GM21367 (cell line): ENCODE results near the gene AGO3.
A peak's percentile ranks its signal among the peaks of the same experiment; 100 is the strongest.
"Not testable (repeated sequence)": the region's sequence is repeated elsewhere in the genome, so short reads cannot be mapped to it uniquely, and the experiment has no call there.

Source experiments
- ATAC-seq: cut with Tn5 transposase; IDR thresholded peaks from one replicate; pipeline ENCODE4 v1.9.1; 2021; ENCODE audit not compliant: unreplicated experiment

Gene AGO3

DNA sequence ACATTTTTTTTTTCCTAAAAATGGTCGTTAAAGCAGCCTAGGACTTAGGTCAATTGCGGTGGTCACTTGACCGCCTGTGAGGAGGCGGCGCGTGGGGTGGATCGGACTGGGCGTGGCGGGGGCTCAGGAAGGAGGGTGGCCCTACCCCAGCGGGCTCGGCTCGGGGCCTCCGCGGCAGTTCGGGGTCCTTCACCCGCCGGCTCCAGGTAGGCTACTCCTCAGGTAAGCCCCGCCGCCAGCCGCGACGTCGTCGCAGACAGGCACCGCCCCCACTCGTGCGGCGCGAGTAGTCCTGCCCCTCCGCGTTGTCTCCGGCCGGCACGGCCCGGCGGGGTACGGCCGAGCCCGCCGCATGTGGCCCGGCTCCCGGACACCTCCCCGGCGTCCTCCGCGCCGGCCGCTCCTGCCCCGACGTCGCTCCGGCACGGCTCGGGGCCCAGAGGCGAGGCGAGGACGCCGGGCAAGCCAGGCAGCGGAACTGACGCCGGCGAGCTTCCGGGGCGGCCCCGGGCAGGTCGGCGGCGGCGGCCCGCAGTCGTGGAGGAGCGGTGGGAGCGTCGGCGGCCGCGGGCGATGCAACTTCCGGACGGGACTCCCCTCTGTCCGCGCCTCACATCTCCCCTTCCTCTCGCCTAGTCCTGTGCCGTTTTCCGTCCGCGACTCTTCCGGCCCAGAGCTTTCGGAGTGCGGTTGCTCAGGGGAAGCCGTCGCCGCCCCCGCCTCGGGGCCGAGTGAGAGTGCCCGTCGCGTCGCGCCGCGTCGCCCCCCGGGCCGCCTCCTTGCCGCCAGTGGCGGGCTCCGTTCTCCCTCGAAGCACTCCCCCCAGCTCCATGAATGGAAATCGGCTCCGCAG lies at the start of gene AGO3:
TSS of gene AGO3 (plus strand) at position 513 of the 853 bp plus-strand sequence. CDS start at position 835, 322 bp downstream.
- ATAC-seq: peak; percentile 67

DNA sequence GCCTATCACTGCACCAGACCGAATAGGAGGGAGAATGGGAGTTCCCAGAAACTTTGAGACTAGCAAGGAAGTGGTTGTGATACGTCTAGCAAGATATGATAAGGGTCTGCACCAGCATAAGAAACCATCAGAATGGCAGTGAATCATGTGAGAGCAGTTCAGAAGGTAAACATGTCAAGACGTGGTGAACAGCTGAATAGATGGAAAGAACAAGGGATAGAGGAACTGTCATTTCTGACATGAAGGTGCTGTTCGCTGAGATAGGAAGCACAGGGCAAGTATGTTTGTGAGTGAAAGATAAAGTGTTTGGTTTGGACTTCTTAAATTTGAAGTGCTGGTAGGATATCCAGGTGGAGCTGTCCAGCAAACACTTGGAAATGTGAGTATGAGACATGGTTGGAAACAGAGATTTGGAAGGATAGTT lies 49.0 kb upstream of the AGO3 start:
- no peak for ATAC-seq

DNA sequence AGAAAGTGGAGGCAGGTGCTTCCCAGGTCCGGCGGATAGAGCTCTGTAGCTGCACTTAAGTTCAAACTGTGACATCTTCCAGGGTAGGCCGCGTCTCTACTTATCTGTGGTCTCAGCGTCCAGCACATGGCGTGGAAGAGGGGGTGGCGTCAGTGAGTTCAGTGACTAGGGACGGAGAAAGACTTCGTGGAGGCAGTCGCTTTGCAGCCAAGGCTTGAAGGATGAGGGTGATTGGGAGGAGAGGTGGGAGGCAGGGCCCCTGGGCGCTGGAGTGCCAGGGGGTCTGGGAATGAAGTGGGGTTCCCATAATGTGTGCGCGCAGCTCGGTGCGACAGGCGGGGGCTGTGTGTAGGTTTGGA lies 48.3 kb upstream of the AGO3 start:
- no peak for ATAC-seq

DNA sequence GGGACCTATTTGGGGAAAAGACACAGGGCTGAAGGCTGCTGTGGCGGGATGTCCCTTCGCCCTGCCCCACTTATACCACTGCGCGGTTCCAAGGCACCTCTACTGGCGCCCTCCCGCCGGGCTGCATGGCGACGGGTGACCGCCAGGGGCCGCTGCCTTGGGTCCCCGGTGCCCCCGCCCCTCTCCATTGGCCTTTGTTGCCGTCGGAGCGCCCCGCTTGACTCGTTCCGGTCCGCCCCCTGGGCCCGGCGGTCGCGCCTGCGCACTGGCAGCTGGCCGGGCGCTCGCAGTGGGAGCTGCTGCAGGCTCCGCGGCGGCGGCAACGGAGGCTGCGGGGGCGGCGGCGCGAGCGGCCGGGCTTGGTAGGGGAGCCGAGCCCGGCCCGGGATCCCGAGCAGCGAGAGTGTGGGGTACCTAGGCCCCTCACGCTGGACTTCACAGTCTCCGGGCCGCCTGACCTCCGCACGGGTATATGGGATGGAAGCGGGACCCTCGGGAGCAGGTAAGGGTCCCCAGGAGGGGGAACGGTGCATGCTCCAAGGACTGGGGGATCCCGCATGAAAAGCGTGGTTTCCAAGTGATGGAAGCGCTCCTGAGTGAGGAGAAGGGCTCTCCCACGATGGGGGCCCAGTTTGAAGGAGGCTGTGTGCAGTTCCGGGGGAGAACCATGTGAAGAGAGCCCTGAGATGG lies 47.8 kb upstream of the AGO3 start, which contains the start of gene AGO1:
TSS of gene AGO1 (plus strand) at position 265 of the 690 bp plus-strand sequence. CDS start at position 478, 213 bp downstream.
- peak; percentile 84 for ATAC-seq

DNA sequence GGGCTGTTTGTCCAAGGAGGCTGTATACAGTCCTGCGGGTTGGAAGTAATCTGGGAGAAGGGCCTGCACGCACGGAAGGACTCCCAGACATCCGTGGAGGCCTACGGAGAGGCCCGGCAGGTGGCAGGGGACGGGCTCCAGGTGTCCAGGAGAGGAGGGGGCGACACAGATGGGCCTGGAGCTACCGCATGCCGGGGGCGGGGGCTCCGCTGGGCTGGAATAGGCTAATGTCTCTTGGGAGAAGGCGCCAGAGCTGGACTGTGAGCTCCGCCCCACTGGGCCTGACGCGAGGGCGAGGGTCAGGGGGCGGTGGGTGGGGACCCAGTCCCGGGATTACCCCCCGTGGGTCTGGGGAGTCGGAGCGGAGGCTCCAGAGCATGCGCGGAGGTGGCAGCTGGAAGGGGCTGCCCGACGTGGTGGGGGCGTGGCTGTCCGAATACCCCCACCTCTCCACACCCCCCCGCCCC lies 47.2 kb upstream of the AGO3 start:
- ATAC-seq: no peak

DNA sequence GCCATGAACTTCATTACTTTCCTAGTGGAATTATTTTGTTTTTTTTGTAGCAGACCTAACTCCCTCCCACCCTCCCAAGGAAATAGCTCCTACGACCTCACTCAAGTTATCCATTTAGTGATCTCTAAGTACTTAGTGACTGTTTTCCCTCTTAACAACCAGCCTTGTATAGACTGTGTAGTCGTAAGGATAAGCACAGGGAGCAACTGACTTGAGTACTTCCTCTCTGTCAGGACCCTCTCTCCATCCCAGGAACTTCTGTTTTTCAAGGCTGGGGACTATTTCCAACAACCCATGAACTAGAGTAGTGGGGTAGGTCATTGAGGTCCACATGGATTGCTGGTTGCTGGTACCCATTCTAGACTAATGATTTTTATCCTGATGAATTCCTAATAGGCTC lies 46.0 kb upstream of the AGO3 start:
- no peak for ATAC-seq

DNA sequence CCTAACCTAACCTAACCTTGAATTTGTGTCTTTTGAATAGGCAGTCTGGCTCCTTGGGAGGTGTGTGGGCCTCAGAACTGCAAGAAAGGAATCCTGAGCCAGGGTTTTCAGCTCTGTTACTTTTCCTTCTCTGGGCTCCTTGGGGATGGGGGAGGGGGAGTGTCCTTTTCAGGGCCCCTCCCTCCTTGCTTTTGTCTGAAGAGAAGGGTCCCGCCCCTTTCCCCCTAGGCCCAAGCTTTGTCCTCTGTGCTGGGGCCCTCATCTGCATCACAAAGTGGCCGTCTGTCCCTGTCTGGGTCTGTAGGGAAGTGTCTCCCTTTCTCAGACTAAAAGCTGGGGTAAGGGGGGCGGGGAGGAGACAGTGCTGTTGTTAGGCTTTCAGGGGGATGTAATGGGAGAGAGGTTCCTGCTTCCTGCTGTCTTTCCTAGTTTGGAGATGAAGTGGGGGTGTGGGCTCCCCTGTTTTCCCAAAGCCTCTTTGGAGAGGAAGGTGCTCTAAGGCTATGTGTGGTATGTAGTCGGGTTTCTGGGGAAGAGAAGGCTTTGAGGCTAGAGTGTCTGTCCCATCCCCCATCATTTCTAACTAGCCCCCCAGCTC lies 44.8 kb upstream of the AGO3 start:
- ATAC-seq: no peak

DNA sequence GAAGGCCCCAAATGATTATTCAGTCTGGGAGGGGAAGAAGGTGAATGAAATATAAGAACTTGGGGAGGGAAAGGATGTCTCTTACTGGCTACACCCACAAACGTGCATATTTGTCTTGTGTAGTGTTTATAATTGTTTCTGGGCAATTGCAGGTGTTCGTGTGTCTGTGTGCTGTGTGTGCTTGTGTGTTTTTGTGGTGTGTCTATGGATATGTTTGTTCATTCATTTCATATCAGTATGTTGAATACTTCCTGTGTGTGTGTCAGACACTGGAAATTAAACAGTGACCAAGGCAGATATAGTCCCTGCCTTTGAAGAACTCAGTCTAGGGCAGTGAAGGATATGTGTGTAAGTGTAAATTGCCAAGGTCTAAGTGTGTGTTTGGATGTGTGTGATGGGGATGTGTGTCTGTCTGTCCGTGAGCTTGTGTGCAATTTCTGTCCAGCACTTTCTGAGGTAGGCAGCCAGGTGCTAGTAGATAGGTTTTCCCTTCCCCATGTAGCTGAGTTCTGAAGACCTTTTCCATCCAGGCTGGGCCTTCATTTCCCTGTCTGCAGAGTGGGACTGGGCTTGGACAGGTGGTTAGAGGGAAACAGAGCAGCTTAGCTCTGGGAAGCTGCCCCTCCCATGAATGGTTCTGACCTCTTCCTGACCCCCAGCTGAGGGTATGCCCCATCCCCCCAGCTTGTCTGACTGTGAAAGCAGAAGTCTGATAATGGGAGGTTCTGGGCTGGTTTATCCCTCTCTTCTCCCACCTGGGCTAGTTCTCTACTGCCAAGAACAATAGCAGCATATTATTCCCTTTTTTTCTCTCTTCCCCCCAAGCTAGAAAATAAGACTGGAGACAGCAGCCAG lies 44.1 kb upstream of the AGO3 start:
- ATAC-seq: no peak

DNA sequence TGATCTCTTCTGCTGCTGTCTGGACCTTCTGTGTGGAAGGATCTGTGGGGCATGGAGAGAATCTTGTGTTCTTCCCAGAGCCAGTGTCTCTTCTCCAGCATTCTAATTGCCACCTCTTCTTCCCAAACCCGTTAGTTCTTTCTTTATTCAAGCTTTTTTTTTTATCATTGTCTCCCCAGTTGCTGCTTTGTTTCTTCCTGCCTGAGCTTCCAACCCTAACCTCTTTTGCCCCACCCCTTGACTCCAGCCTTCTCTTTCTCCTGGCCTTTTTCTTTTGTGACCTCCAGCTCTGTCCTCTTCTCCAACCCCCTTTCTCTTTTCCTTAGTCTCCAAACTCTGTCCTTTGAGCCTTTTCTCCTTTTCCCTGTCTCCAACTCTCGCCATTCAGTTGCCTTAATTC lies 43.4 kb upstream of the AGO3 start:
- no peak for ATAC-seq

DNA sequence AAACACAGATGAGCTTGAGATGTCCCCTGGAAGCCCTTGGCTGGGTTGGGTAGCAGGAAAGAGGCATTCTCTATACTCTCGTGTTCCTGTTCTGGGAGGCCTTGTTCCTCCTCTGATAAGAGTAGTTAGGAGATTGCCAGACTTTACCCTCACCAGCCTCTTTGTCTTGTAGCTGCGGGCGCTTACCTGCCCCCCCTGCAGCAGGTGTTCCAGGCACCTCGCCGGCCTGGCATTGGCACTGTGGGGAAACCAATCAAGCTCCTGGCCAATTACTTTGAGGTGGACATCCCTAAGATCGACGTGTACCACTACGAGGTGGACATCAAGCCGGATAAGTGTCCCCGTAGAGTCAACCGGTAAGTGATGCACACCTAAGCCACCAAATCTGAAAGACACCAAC lies 42.6 kb upstream of the AGO3 start:
- no peak for ATAC-seq

DNA sequence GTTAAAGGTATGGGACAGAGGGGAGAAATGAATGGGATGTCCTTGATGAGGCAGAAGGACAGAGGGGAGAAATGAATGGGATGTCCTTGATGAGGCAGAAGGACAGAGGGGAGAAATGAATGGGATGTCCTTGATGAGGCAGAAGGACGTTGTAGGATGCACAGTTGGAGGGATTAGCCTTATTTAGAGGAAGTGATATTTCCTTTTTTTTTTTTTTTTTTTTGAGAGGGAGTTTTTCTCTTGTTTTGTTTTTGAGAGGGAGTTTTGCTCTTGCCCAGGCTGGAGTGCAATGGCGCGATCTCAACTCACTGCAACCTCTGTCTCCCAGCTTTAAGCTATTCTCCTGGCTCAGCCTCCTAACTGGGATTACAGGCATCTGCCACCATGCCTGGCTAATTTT lies 41.9 kb upstream of the AGO3 start:
- not testable (repeated sequence) for ATAC-seq

DNA sequence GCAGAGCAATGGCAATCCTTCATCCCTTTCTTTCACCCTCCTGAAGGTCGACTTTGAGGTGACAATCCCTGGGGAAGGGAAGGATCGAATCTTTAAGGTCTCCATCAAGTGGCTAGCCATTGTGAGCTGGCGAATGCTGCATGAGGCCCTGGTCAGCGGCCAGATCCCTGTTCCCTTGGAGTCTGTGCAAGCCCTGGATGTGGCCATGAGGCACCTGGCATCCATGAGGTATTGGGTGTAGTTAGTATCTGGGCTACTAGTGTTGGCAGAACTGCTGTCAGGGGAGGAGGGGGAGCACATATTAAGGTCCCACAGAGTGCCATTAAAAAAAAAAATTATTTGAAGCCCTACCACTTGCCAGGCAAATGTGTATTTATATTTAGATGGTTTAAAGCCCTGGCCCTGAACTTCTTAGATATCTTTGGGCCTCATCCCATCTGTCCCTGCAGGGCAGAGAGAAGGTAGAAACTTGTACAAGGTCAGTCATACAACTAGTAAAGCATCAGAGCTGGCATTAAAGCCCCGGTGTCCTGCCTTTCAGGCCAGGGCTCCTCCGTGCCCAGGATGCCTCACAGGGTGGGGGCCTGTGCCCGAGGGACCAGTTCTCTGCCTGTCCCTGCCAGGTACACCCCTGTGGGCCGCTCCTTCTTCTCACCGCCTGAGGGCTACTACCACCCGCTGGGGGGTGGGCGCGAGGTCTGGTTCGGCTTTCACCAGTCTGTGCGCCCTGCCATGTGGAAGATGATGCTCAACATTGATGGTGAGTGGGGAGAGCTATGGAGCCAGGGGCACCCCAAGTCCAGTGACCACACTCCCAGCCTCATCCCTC lies 37.6 kb upstream of the AGO3 start:
- ATAC-seq: no peak

DNA sequence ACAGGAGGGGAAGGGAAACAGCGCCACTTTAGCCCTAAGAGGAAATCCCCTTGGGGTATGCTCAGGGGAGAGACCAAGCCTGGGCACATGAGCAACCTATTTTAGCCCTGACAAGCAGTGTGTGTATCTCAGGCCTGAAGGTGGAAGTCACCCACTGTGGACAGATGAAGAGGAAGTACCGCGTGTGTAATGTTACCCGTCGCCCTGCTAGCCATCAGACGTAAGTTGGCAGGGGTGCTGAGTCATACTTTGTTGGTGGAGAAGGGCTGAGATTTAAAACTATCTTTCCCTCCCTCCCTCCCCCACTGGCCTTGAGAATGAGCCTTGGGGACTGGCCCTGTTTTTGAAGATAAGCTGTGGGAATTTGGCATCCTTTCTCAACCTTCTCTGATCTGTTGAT lies 36.7 kb upstream of the AGO3 start:
- peak; percentile 57 for ATAC-seq

DNA sequence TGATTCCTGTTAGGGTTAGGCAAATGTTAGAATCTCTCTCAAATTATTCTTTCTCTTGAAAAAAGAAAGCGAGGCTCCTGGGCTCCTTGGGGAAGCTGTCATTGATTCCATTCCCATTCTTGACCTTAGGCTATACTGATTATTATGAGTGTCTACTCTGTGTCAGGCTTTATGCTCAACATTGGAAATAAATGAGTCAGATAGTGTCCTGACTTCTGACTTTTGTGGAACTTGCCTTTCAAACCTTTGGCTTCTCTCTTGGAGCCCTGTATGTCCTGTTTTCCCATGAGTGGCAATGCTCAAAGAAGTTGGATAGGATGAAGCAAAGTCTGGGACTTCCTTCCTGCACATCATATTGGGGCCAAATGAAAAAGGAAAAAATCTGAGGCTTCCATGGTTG lies 36.2 kb upstream of the AGO3 start:
- no peak for ATAC-seq

DNA sequence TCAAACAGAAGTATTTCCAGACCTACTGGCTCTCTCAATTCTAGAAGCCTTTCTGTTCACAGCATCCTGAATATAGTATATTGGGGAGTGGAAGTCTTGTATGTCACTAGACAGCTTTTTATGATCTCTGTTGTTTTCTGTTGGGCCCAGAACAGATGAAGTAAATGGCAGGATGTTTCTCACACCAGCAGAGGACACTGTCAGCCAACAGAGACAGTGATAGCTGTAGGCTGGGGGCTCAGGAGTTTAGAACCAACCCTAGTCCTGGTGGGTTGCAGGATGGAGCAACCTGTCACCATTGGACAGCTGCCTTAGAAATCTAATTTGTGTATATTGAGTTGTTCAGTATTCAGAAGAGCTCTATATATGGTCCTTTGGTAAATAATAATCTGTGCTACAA lies 31.0 kb upstream of the AGO3 start:
- ATAC-seq: no peak

DNA sequence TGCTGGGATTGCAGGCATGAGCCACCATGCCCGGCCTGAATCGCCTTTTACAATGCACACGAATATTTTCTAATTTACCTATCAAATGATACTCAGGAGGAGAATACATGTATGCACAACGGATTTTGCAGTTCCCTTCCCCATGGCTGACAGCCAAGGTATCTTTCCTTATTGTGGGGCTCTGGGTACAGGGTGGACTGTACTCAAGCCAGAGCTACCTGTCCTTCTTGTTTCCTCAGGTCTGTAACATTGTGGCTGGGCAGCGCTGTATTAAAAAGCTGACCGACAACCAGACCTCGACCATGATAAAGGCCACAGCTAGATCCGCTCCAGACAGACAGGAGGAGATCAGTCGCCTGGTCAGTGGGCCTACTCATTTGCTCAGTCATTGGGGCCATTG lies 29.7 kb upstream of the AGO3 start:
- no peak for ATAC-seq

DNA sequence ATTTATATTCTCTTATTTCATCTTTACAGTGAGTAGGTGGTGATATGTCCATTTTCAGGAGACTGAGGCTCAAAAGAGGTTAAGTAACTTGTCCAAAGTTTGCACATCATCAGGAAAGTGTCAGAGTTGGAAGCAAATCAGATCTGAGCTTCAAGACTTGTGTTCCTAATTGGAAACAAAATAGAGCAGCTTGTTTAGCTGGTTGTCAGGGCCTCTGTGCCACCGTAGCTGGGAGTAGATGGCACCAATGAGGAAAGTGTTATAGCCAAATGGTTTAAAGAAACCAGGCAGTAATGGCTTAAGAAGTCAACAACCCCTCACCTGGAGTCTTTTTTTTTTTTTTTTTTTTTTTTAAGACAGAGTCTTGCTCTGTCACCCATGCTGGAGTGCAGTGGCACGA lies 28.2 kb upstream of the AGO3 start:
- no peak for ATAC-seq

DNA sequence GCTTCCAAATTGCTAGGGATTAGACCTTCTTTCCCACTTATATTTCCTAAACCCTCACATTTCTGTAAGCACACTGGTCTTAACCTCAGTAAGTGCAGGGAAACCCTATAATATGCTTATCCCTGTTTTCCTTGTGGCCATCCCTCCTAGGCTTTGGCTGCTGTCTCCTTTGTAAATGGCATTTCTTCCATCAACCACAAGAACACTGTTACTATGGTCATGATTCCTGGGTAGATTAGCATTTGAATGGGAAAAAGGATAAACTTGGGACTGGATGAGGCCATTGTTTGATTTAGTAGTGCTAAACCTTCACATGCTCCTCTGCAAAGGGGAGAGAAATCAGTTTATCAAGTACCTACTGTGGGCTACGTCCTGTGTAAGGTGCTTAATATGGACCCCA lies 16.2 kb upstream of the AGO3 start:
- ATAC-seq: no peak

DNA sequence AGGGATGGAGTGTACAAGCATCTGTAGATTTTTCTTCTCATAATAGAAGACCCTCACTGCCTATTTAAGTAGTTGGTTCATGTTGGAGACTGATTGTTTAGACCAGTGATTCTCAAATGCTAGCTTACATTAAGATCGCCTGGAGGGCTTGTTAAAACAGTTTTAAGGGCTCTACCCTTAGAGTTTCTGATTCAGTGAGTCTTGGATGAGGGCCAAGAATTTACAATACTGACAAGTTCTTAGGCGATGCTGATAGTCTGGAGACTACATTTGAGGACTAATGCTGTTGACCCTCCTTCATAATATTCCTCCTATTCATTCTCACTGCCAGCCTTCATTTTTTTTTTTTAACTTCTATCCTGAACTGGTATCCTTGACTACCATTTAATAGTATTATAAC lies 15.2 kb upstream of the AGO3 start:
- ATAC-seq: no peak

DNA sequence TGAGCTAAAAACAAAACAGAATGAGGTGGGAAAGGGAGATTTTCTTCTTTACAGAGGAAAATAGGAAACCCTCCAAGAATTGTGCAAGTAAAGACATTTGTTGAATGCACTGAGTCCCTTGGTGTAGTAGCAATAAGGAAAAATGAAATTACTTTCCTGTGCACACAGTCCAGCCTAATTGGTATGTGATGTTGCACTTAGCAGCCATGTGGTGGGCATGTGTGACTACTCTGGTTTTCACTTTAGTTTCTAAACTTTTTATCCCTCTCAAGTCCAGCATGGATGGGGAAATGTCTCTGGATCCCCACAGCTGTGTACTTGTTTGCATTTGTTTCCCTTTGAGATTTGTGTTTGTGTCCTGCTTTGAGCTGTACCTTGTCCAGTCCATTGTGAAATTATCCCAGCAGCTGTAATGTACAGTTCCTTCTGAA lies 7.1 kb upstream of the AGO3 start:
- ATAC-seq: no peak
